NCI-H1436 (cell line): ENCODE data around the gene AUTS2.

Experiments
- DNase-seq: peaks from one replicate; lab custom pipeline; 2025; lab: John Stamatoyannopoulos, UW

Gene AUTS2

DNA sequence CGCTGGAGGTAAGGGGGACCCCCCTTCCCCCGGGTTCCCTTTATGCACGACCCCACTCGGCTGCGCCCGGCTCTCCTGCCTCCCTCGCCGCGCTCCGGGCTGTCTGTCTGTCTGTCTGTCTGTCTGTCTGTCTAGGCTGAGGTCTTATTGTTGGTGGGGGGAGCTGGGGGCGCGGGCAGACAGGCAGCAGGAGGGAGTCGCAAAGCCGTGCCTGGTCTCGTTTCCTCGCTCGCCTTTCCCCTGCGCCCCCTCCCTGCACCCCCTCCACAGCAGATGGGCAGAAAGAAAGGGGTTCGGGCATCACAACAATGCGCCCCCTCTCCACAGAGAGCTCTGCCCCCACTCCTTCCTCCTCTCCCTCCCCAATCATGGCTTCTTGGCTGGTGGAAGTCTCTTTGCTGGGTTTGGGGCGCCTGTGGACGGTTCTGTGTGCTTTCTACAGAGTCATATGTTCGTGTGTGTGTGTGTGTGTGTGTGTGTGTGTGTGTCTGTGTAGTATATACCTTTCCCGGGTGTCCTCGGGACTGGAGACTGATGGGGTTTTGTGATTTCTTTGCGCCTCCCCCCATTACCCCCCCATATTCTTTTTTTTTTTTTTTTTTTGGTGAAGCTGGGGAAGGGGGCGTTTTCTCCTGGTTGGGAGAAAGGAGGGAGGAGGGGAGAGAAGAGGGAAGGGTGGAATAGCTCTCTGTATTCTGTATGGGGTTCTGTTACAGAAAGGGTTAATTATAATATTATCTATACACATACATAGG lies 1.9 kb downstream of the AUTS2 start:
- DNase-seq, result no peak

DNA sequence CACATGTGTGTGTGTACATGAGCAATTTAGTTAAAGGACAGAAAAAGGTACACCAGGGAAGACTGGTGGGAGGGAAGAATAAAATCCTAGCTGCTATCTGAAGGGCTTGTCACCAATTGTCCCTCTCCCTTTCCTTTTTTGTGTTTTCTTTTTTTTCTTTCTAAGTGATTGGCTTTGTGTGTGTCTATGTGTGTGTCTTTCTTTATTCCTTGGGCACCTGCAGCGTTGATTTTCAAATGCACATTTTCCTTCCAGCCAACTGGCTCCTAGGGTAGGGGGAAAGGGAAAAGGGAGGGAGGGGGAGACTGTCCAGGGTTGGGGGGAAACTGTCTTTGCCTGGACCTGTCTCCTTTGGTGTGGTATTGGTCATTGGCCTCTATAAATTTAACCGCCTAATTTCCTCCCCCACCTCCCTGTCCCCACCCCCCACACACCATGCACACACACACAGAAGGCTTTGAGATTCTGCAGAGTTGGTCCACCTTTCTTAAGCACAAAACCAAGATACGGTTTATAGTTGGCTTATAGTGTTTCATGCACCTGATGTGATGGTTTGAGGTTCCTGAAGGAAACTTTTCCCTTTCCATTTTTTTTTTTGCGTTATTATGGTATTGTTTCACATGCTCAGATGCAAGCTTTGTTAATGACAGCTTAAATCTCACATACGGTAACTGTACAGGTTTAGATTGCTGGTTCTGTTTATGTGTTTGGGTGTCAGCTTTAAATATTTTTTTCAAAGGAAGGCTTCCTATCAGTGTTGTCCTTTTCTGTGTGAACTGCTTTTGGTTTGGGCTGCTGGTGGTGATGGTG lies 2.6 kb downstream of the AUTS2 start:
- DNase-seq, result no peak

DNA sequence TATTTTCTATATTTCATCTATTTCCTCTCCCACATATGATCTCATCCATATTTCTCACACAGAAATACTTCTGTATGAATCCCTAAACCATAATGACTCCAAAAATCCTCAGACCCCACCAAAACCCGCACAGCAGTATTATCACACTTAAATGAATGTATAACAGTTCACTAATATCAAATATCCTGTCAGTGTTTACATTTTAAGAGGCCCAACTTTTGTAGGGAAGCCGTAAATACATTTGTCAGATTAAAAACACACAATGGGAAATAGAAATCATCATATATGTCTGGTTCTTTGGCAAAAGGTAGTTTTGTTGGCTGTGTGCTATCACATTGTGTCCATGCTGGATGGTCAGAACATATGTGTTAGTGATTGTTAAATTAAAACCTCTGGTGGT lies 4.2 kb downstream of the AUTS2 start:
- no peak for DNase-seq

DNA sequence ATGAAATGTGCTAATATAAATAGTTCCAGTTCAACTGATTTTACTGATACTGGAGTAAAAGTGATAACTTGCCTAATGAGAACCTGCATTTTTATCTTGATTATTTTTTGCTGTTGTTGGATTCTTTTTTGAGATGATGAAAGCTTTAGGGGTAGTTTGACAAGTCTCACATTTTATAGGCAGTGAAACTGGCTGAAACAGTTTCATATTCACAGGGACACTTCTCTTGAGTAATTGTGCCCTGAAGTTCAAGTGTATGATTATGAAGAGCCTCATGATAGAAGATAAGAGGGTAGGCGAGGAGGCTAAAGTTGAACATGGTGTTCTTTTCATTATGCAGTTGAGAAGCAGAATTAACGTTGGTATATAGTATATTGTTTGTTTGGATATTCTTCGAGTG lies 5.1 kb downstream of the AUTS2 start:
- DNase-seq, result no peak

DNA sequence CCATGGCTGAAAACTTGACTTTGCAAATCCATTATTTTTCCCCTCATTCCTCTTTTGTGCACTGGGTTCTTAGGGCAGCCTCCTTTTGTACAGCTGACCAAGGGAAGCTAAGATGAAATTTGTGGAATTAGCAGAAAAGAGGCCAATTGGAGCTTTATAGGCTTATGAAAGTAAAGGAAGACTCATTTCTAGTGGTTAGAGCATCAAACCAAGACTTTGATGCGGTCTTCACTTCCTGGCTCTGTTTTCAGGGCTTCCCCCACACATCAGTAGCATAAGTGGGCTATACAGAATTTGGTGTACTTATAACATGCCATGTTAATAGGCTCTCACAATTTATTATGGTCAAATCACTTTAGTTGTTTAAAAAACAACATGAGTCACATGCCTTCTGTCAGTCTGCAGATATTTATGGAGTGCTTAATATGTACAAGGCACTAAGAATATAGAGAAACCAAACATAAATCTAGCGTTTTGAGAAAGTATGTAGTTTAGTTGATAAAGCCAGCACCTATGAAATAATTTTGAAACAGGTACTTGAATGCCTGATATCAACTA lies 5.7 kb downstream of the AUTS2 start:
- DNase-seq, result no peak

DNA sequence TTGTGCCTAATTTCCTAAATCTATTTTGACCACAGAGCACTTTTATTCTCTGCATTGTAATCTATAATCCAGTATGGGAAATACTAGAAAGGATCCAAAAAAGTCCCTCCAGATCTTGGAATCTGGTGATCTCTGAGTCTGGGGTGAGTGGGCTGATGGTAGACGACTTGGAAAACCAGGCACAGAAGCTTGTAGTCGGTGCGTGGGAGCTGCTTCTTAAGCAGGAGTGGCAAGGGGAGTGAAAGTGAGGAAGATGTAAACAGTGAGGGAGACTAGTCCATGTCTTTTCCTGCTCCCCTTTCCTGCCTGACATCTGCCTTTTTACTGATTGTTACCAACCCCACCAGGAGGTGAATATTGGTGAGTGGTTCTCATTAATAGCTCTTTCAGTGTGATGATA lies 6.8 kb downstream of the AUTS2 start:
- DNase-seq, result no peak

DNA sequence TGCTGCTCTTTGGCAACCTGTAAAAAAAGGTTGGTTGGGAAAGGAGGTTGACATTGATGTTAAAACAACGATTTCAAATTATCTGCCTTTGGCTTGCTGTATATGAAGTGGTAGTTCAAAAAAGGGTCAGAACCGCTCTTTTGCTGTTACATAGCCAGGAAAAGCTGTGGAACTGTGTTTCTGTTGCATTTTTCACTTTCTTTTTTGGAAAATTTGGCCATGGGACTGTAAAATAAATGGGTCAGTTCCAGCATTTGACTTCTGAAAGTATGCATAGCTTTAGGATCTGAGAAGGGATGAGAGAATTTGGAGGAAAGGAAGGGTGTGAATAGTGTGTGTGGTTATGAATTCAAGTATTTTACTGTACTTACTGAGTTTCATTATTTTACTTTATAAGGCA lies 7.3 kb downstream of the AUTS2 start:
- DNase-seq, result no peak

DNA sequence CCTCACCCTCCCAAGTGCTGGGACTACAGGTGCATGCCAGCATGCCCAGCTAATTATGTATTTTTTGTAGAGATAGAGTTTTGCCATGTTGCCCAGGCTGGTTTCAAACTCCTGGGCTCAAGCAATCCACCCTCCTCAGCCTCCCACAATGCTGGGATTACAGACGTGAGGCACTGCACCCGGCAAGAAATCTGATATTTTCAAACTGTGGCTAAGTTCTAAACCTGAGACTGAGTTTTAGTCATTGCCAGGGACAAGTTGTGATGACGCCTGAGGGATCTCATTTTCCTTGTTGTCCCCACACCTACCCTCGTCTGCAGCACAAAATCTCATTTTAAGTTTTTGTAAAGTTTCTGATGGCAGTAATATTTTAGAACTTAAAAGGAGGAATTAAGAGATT lies 9.8 kb downstream of the AUTS2 start:
- DNase-seq, result no peak

DNA sequence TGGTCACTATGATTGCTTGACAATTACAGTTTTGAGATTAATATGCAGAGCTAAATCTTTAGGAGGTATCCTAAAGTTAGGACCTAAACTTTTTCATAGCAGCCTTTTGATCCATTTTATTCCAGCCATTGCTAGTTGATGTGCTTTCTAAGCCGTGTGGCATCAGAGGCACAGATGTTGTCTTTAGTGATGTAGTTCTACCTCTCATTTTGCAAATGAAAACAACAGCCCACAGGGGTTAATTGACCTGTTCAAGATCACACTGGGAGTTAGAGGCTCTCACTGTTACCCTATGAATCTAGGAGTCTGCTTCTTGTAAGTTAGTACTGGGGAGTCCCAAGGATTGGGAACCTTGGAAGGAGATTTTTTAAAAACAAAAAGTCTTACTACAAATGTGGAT lies 10.6 kb downstream of the AUTS2 start:
- no peak for DNase-seq

DNA sequence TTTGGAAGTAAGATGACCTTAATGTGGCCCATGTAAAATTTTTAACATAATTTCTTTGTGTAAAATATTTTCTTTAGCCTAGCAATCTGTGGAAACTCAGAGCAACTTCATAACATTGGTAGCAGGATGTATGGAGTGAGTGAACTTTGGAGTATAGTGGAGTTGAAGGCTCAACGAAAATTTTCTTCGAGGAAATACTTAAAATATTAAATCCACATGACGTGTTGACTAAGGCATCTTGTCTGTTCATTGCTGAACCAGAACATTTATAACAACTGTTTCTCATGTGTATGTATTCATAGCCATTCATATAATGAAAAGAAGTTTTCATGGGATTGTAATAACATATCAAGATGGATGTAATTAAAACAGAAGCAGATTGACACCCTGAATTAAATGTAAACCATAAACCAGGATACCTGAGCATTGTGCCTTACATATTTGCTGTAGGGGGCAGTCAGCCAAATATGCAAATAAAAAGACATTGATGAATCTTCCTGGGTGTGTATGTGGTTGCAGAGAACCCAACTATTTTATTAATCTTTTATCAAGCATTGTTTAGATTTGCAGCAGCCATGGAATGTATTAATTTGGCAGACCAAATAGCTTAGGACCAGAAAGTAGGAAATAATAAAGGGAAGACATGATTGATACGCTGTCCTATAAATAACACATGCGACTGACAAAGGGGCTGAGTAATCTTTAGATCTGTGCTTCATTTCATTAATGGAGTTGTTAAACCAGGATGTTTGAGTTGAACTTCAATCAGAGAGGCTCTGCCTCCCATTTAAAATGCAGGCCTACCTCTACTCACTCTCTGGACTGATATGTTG lies 11.5 kb downstream of the AUTS2 start:
- no peak for DNase-seq

DNA sequence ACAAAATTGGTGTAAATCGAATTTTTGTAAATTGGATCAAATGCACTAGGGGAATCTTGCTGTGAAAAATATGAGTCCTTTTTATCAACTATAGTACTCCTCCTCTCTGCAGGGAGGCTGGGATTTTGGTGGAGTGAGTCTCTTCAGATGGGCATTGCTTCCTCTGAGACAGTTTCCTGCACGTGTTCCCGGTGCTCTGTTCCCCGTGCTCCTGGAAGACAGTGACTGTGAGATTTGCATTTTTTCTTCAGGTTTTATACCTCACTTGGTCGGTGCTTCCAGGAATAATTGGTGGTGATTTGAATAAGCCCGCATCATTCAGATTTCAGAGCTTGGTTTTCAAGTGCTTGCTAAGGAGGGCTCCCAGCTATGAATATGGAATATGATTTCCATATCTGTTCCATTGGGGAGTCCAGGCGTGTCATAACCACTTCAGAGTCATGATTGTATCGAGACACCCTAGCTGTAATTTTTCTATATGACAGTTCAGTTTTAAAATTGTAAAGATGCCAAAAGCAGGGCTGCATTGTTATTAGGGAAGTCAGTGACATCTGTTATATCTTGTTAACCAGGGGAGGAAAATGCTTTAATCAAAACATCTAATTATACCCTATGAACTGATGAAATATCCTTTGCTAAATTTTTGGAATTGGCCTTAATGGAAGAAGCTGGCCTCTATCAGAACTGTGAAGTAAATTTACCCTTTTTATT lies 12.3 kb downstream of the AUTS2 start:
- no peak for DNase-seq

DNA sequence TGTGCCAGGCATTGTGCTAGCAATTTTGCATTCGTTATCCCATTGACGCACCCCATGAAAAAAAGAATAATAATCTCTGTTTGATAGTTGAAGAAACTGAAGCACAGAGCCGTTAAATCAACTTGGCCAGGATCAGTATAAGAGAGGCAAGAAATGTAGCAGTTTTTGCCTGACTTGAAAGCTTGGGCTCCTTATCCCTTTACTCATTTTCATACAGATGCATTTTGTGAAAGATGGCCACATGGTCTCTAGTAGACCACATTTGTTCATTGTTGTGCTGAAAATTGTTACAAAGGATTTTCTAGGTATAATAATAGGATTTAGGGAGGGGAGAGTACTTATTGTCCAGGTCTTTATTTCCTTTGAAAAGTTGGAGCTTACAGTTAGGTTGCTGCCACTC lies 14.7 kb downstream of the AUTS2 start:
- no peak for DNase-seq

DNA sequence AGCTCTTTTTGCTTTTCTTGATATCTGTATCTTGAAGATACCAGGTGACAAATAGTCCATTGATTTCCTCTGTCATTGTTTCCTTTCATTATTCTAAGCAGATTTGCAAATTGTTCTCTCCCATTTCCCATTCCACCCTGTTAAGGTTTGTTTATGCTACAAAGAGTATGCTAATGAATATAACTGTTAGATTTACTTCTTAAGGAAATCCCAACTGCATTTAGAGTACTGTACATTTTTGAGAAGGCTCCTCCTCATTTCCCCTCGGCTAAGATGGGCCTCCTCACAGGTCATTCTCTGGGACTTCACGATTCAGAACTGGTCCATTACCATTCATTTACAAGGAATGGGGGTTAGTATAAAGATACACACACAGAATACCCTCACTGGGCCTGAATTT lies 15.6 kb downstream of the AUTS2 start:
- DNase-seq, result no peak

DNA sequence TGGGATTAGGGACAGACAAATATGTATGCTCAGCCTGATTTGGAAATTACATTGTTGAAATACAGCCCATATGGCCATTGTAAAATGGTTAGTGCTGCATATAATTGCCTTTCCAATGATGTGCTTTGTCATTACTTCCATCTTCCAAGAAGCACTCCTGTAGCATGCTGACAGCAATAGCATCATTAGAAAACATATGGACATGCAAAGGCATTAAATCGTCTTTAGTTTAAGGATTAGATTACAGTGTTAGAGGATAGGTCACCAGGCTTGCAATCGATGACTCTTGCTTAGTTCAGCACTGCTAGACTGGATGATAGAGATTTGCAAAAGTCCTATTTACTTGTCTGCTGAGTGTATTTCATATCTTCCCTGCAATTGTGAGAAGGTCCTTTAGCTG lies 17.4 kb downstream of the AUTS2 start:
- no peak for DNase-seq

DNA sequence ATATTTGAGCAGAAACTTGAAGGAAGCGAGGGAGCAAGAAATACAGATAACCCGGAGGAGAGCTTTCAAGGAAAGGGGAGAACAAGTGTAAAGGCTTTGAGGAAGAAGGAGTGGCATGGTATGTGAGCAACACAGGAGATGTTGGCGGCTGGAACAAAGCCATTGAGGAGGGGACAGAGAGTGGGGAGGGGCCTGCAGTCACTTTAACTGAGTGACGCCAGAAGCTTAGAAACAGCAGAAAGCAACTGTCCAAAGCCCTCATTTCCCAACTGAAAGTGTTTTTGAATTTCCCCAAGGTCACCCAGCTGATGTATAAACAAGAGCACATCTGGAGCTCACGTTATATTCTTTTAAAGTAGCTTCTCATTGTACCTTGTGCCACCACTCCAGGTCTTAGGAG lies 19.1 kb downstream of the AUTS2 start:
- no peak for DNase-seq

DNA sequence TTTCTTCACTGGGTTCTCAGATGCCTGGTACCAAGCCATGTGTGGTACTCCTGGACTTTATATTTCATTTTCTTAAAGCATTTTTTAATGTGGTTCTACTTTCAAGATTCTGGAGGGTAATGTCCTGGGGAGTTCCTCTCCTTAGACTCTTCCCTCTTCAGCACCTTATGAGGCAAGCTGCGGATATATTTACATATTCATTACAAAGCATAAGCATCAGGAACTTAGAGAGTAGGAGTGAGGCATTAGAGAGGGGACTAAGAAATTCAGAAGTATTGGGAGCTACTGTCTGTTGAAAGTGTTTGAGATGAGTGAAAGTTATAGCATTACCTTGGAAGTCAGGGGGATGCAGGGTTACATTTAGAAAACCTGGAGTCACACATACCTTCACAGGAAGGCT lies 20.8 kb downstream of the AUTS2 start:
- DNase-seq, result no peak

DNA sequence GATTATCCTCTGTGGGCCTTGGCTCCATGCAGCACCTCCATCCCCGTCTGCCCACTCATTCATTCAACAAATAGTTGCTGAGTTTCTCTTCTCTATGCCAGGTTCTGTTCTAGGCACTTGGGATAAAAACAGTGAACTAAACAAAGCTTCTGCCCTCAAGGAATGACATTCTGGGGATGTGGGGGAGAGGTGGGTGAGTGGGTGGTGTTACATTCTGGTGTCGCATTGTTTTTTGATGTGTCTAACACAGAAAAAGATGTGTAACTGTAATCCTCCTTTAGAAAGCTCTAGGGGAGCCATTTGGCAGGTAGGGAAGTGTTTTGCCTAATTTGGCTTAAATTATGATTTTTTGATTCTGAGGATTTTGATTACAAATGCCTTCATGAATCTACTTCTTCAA lies 21.4 kb downstream of the AUTS2 start:
- no peak for DNase-seq

DNA sequence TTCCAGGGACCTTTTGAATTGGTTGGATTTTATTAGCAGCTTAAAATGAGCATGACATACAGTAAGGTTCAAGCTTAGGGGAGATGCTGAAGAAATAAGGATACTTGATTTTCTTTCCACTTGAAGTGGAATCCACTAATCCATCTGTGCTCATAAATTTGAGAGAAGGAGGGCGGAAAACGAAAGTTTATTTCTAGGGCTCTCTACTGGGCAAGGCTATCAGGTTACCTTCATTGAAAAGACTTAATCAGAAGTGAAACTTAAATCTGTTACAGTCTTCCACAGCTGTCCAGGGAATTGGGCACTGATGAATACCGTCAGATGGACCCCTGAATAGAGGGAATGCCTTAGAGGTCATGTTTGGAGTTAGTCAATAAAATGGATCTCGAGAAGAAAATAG lies 21.8 kb downstream of the AUTS2 start:
- no peak for DNase-seq

DNA sequence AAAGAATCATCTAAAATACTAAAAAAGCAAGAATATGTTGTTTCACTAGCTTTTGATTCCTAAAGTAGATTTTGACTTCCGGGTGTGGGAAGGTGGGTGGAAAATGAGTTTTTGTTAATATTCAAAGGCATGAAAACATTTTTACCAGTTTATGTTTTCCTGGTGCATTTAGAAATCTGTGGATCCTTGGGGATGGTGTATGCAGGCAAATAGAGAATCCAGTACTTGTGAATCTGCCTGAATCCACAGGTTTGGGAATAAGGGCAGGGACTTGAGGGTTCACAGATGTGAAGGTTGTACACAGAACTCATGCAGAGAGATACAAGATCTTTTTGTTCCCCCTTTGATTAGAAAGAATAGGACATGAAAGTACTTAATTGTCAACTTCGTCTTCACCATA lies 22.4 kb downstream of the AUTS2 start:
- no peak for DNase-seq

DNA sequence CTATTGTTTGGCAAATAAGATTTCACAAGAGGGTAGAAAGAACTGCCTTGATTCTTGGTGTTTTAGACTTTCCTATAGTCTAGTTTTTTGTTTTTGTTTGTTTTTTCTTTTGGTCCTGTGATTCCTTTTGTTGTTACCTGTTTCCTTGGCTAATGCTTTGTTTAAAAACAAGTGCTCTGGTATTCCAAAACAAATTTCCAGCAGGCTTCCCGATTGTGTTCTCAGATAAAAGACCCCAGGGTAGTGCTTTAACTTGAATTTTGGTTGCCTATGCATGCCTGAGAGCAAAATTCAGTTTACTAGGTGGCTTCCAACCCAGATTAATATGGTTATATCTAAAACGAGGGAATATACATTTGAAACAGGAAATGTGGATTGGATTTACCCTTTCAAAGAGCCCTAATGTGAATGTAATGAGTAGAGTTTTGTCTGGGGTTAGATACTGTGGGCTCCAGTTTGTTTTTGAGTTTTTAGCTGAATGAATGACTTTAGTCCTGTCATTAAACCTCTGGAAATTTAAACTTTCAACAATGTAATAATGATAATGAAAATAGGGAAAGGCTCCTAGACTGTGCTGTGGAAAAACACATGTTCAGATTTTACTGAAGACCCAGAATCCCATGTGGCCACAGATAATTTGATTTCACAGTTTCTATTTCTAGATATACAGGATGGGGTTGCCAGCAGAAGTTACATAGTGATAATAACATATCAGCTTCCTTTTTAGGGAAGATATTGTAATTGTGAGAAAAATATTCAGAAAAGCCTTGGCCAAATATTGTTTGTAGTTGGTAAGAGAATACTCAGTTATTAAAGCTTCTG lies 23.9 kb downstream of the AUTS2 start:
- no peak for DNase-seq

DNA sequence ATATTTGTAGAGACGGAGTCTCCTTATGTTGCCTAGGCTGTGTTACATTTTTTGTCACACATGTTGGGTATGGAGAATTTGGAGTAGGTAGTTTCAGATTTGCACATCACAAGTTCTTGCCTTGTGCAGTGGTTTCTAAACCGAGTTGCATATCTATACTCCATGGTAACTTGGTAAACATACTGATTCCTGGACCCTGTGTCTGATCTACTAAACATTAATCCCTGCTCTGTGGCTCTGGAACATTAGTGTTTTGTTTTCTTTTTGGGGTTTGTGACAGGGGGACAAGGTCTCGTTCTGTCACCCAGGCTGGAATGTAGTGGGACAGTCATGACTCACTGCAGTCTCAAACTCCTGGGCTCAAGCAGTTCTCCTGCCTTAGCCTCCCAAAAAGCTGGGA lies 24.7 kb downstream of the AUTS2 start:
- no peak for DNase-seq
